GM06990 (cell line): ENCODE data around the gene ZNF280D.

Experiments used
- DNase-seq: peaks from one replicate; pipeline ENCODE4 v3.0.0-alpha.2; 2011; ENCODE audit not compliant: insufficient read length; ENCODE audit errors: extremely low read depth
- H3K27me3 ChIP-seq: replicated peaks from 2 replicates; pipeline ENCODE4 v1.6.0; 2011; ENCODE audit warnings: low read length; ENCODE audit not compliant: control insufficient read depth, insufficient read depth
- H3K36me3 ChIP-seq: 2 replicates; pipeline ENCODE4 v1.5.1; 2011; ENCODE audit warnings: low read length; ENCODE audit not compliant: control insufficient read depth, insufficient read depth
- H3K4me3 ChIP-seq: replicated peaks from 2 replicates; pipeline ENCODE4 v1.5.1; 2011; ENCODE audit warnings: low read depth, mild to moderate bottlenecking, control low read depth, low read length
- TF ChIP-seq, protein P1 (sequence below): IDR thresholded peaks from 2 replicates; pipeline ENCODE4 v1.5.1; 2011; ENCODE audit warnings: low read length, control low read depth, mild to moderate bottlenecking, inconsistent platforms; ENCODE audit not compliant: insufficient read depth, poor library complexity, severe bottlenecking

ZNF280D gene

DNA sequence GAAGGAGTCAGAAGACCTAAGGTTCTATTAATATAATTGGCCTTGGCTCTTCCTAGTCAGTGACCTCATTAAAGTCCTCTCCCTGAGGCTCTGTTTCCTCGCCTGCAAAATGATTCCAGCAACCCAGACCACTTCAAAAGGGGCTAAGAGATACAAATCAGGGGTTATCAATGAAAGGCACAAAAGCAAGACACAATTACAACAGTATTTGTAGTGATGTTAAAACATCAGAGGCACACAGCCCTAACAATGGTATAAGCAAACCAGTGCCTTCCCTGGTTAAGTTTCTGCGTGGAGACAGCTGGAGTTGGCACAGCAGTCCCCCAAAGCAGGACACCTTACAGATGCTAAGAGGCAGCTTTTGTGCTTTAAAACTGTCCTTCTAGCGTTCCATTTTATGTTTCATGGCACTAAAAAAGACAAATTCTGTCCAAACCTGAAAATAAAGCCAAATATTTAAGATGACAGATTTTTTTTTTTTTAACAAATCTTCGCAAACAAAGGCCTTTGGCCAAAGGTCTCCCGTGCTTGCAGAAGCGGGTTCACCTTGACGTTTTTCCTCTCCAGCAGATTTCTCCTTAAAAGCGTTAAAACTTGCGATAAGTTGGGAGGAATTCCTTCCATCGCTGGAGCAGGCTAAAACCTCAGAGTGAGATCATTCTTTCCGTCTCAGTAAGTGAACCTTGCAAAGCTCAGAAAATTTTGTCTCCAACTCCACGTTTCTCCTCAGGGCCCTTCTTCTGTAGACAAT lies 999 bp downstream of the ZNF280D start:
- no peaks in the 10 kb centered on the region; the same call in 1 of the 2 replicates for H3K36me3 ChIP-seq
- peak overlapping the region; percentile 88 for H3K4me3 ChIP-seq
- TF ChIP-seq, protein P1, sequence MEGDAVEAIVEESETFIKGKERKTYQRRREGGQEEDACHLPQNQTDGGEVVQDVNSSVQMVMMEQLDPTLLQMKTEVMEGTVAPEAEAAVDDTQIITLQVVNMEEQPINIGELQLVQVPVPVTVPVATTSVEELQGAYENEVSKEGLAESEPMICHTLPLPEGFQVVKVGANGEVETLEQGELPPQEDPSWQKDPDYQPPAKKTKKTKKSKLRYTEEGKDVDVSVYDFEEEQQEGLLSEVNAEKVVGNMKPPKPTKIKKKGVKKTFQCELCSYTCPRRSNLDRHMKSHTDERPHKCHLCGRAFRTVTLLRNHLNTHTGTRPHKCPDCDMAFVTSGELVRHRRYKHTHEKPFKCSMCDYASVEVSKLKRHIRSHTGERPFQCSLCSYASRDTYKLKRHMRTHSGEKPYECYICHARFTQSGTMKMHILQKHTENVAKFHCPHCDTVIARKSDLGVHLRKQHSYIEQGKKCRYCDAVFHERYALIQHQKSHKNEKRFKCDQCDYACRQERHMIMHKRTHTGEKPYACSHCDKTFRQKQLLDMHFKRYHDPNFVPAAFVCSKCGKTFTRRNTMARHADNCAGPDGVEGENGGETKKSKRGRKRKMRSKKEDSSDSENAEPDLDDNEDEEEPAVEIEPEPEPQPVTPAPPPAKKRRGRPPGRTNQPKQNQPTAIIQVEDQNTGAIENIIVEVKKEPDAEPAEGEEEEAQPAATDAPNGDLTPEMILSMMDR = no peak
- DNase-seq = peak; percentile 17
- H3K27me3 ChIP-seq = no peaks in the 10 kb centered on the region

DNA sequence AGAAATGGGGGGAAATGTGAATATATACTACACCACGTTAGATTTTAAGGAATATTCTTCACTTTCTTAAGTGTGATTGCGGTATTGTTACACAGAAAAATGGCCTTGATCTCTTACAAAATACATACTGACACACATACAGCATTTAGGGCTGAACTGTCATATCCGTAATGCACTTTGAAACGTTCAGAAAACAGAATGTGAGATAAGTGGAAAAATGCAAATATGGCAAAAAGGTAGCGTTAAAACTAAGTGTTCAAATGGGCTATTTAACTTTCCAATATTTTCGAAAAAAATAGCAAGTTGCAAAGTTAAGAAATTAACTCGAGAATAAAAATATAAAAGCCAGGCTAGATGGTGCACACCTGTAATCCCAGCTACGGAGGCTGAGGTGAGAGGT lies 1.8 kb downstream of the ZNF280D start:
- Histone ChIP-seq H3K27me3 (no peaks in the 10 kb centered on the region), H3K36me3 (no peaks in the 10 kb centered on the region; the same call in 1 of the 2 replicates), H3K4me3 (peak overlapping the region; percentile 88)
- DNase-seq = no peak
- TF ChIP-seq, protein P1 = no peak

DNA sequence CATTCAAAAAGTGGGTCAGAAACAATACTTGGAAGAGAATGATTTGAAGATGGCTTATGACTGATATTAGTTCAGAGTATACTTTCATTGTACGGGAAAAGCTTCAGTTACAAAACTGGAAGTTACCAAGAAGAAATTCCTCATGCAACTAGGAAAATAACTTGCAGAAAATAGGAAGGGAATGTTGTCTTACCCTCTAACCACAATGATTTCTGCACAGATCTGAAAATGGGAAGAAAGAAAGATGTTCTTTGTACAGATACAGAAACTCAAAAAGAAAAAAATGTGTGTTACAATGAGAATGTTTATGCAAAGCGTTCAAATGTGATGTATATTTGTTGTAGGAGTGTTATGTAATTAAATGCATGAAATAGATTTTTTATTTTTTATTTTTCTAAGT lies 3.7 kb downstream of the ZNF280D start:
- DNase-seq = no peak
- TF ChIP-seq, protein P1 = no peak
- Histone ChIP-seq H3K27me3 (no peaks in the 10 kb centered on the region), H3K4me3 (no peak overlapping the region), H3K36me3 (no peaks in the 10 kb centered on the region; the same call in 1 of the 2 replicates)

DNA sequence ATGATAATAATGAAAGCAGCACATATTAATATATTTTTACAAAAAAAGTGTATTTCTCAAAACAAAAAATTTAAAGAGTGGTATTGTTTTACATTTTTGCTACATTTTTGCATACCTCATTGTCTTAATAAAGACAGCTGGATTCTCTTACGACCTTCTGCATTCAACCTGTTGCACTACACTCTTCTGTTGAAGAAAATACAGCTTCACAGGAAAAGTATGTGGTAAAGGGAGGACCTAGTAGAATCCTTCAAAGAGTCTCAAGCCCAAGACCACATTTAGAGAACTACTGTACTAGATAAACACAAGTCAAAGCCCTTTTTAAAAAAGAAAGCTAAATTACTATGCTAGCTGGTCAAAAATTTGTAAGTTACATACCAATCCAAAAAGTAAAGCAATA lies 7.9 kb downstream of the ZNF280D start:
- H3K36me3 ChIP-seq = no peaks in the 10 kb centered on the region; the same call in none of the 2 replicates
- no peaks in the 10 kb centered on the region for H3K27me3 ChIP-seq
- no peak overlapping the region for H3K4me3 ChIP-seq
- no peak for DNase-seq
- TF ChIP-seq, protein P1 = no peak

DNA sequence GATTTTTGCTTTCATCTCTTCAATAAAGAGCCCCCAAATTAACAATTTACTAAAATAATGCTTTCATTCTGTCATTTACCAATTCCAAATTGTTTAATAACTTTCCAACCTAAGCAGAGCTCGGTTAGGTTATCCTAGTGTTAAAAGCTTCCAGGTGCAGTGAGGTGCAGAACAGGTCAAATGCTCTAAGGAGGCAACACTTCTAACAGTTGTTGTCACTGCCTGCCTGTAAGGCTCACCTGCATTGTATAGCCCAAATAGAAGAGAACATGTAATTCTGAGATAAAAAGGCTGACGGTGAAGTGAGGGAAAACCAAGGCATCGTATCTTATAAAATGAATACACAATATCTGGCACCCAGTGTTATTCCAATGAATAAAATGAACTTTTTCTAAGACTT lies 9.1 kb downstream of the ZNF280D start:
- no peak for DNase-seq
- Histone ChIP-seq H3K27me3 (no peaks in the 10 kb centered on the region), H3K4me3 (no peak overlapping the region), H3K36me3 (no peaks in the 10 kb centered on the region; the same call in none of the 2 replicates)
- TF ChIP-seq, protein P1 = no peak

DNA sequence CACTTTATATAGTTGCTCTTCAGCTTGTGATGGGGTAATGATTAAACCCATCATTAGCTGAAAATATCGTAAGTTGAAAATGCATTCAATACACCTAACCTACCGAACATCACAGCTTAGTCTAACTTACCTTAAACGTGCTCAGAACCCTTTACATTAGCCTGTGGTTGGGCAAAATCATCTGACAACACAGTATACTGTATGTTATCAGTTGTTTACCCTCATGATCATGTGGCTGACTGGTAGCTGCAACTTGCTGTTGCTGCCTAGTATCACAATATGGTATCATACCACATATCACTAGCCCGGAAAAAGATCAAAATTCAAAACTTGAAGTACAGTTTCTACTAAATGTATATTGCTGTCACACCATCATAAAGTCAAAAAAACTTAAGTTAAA lies 9.5 kb downstream of the ZNF280D start:
- no peak for DNase-seq
- Histone ChIP-seq H3K4me3 (no peak overlapping the region), H3K27me3 (no peaks in the 10 kb centered on the region), H3K36me3 (no peaks in the 10 kb centered on the region; the same call in 1 of the 2 replicates)
- TF ChIP-seq, protein P1 = no peak
